ENCODE results near the gene DIS3L2. TPM values are rescaled to one million over a fixed set of nuclear protein-coding genes. Genes with fewer than 3 reads are reported as not detected.
A peak's percentile ranks its signal among the peaks of the same experiment; 100 is the strongest.
"Not testable (repeated sequence)": the region's sequence is repeated elsewhere in the genome, so short reads cannot be mapped to it uniquely, and the experiment has no call there.

Gene DIS3L2
- total and polyA plus RNA-seq, 7 donors, result 10.7 to 20.8 (median 16.0) TPM

- peak in 1 of 2 donors; percentile 34 for DNase-seq
- Histone ChIP-seq H3K4me3 (no peak overlapping the region), H3K27ac (no peak overlapping the region), H3K9me3 (no peaks in the 10 kb centered on the region), H3K4me1 (no peaks in the 10 kb centered on the region), H3K36me3 (ENCODE audit: insufficient read depth in 1 of 2, low read depth in 1 of 2) (no peaks in the 10 kb centered on the region), H3K27me3 (ENCODE audit: insufficient read depth in 3 of 3, low read length in 2 of 3) (no peaks in the 10 kb centered on the region)
- intact Hi-C loops (cut with DNase I), result loop anchor here (5.0 to 10.0 kb wide), 2 partner anchors 96 to 99 kb away; no protein-coding TSS in a partner anchor
- no peak for TF ChIP-seq CTCF (IDR thresholded peaks at IDR 0.05)
- WGBS, 3 donors, result 94 to 96% (median 95%) methylated on average over 13 to 15 of the region's 15 CpGs
- ATAC-seq, result no peak
Observed at GRCh38 chr2:232336241-232336736, 374.8 kb downstream of the DIS3L2 start.

DNA sequence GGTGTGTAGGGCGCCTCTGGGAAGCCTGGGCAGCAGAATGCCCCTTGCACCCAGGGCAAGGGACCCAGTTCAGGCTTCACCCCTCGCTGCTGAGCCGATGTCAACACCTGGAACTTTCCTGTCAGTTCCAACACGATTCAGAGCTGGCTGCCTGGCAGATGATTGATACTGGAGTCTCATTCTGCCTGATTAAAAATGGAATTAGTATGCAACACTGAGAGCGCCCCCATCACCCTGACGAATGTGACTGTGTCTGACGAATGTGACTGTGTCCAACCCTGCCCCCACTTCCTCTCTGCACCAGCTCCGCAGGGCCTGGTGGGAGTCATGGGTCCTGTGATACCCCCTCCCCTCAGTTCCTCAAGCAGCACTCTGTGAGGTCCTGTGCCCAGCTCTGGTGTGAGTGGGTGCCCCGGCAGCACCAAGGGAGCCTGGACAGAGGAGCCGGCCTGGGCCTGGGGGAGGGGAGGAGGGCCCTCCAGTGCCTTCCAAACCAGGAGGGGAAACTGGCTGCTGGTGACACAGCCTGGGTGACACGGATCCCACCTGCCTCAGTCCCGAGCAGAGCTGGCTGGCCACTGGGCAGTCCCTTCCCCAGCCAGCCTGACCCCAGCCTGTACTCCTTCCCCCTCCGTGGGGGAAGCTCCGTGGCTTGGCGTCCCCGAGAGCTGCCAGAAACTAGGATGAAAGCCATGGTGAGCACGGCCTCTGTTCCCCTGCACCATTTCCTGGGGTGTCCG is 375.6 kb downstream of the DIS3L2 start:
- no peaks in the 10 kb centered on the region for H3K9me3 ChIP-seq
- H3K4me1 ChIP-seq, result no peaks in the 10 kb centered on the region
- DNase-seq, result peak in 1 of 2 donors; percentile 39
- no peak for ATAC-seq
- 72 to 86% (median 79%) methylated on average over 16 to 18 of the region's 18 CpGs for whole genome bisulfite sequencing, 3 donors
- intact Hi-C loops (cut with DNase I), result loop anchor here (5.0 to 10.0 kb wide), 2 partner anchors 95 to 98 kb away; no protein-coding TSS in a partner anchor
- no peak overlapping the region for H3K27ac ChIP-seq
- no peaks in the 10 kb centered on the region for H3K27me3 ChIP-seq (ENCODE audit: insufficient read depth in 3 of 3, low read length in 2 of 3)
- H3K4me3 ChIP-seq, result no peak overlapping the region
- TF ChIP-seq CTCF (IDR thresholded peaks at IDR 0.05), result no peak
- no peaks in the 10 kb centered on the region for H3K36me3 ChIP-seq (ENCODE audit: insufficient read depth in 1 of 2, low read depth in 1 of 2)

DNA sequence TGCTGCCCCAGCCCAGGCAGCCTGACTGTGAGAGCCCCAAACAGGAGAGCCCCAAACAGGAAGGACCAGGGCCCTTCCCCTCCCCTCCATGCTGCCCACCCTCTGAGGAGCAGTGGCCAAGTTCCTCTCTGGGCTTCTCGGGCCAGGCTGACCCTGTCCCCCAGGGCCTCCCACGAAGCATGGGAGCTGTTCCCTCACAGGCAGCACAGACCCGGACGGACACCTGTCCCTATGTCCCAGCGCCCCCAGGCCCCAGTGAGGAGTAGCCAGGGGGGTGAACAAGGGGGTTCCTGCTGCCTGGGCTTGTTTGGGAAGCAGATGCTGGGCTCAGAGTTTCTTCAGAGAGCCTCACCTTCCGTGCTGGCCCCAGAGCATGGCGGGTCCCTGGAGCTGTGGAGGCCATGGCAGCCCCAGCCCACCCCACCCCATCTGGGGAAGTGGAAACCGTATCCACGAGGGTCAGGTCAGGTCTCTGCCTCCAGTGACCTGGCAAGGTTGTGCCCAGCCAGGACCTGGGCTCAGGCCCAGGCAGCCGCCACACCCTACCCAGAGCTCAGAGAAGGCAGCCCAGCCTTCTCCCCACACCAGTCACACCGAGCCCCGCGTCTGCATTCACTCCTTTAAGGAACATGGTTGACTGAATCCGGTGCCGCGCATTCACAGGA is 376.7 kb downstream of the DIS3L2 start:
- not testable (repeated sequence) for H3K4me3 ChIP-seq; H3K27me3 ChIP-seq (ENCODE audit: insufficient read depth in 3 of 3, low read length in 2 of 3); H3K9me3 ChIP-seq; H3K27ac ChIP-seq; H3K36me3 ChIP-seq (ENCODE audit: insufficient read depth in 1 of 2, low read depth in 1 of 2); H3K4me1 ChIP-seq
- DNase-seq (peak in 1 of 2 donors; percentile 30), ATAC-seq (peak in 2 of 4 donors; percentile 22 to 28)
- WGBS, 3 donors, result 68 to 100% (median 75%) methylated on average over 4 to 12 of the region's 16 CpGs
- intact Hi-C loops (cut with DNase I), result loop anchor here (5.0 to 10.0 kb wide), 2 partner anchors 94 to 97 kb away; no protein-coding TSS in a partner anchor

GRCh38 chr2:232338759-232339106 is 377.2 kb downstream of the DIS3L2 start:
- H3K27ac ChIP-seq, result no peak overlapping the region
- intact Hi-C loops (cut with DNase I), result loop anchor here (5.0 to 10.0 kb wide), 2 partner anchors 94 to 96 kb away; no protein-coding TSS in a partner anchor
- DNase-seq, result peak in 1 of 2 donors; percentile 37

More at GRCh38 chr2:232338759-232339106, 377.2 kb downstream of the DIS3L2 start:
- WGBS, 3 donors, result 83 to 91% (median 87%) methylated on average over 6 to 7 of the region's 7 CpGs
- peaks cover 0 to under 1% (median 0%) of the 10 kb centered on the region in 3 donors for H3K27me3 ChIP-seq (ENCODE audit: insufficient read depth in 3 of 3, low read length in 2 of 3)
- H3K4me1 ChIP-seq, result no peaks in the 10 kb centered on the region
- no peaks in the 10 kb centered on the region for H3K36me3 ChIP-seq (ENCODE audit: insufficient read depth in 1 of 2, low read depth in 1 of 2)
- TF ChIP-seq CTCF (IDR thresholded peaks at IDR 0.05), result no peak
- H3K9me3 ChIP-seq, result no peaks in the 10 kb centered on the region
- no peak overlapping the region for H3K4me3 ChIP-seq
- peak in 1 of 4 donors; percentile 1 for ATAC-seq
